NCI-H1694 (cell line): ENCODE data around the gene NEK8.

Experiments used
- DNase-seq: peaks from one replicate; lab custom pipeline; 2025; lab: John Stamatoyannopoulos, UW

Gene NEK8

DNA sequence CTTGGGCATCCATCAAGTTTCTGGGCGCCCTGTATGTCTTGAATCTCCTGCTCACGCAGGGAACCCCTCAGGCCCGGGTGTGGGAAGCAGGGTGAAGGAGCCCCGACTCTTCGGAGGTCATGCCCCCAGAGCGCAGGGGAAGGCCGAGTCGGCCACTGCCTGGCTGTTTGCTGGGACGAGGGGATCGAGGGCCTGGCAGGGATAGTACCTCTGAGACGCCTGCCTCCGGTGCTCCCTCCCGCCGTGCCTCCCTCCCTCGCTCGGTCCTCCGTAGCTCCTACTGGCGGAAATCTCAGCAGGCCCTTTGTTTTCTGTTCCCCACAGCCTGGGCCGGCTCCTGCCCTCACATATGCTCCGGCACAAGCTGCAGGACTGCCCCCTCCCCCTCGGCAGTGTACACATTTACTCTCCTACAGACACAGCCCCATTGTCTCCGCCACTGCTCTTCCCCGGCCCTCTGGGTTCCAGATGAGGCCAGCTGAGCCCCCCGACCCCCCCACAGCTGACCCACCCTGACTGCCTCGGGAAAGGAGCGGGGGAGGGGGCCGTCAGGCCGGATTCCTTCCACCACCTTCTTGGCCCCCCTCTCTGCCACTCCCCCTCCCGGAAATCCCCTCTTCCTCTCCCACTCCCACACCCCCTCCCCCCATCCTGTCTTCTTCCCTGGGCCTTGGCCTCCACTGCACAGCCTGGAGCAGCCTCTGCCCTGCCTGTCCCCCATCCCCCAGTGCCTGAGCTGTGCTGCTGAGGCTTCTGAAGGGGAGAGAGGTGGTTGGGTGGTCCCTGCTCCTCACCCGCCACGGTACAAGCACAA lies 16.6 kb downstream of the NEK8 start:
- no peak for DNase-seq

DNA sequence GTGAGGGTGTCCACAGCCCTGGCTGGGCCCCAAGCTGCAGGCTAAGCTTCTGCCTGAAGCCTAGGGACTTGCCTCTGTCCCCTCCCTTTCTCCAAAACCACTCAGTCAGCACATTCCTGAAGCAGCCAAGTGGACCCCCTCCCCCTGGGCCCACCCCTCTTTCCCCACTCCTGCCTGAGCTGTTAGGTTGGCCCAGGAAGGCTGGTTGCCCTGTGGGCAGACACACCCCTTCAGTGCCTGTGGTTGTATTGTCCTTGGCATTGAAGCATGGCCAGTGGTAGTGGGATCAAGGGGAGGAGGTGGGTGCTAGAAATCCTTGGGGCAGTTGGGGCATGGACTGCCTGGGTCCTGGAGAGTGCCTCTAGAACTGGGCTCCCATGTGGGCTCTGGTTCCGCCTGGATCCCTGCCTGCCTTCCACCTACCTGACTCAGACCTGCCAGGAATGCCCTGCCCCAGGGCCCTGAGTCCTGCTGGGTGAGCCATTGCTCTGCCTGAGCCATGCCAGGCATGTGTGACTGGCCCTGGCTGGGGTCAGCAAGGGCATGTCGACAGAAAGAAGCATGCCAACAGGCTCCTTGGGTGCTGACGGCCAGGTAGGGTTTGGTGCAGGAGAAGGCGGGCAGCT lies 17.3 kb downstream of the NEK8 start:
- no peak for DNase-seq

DNA sequence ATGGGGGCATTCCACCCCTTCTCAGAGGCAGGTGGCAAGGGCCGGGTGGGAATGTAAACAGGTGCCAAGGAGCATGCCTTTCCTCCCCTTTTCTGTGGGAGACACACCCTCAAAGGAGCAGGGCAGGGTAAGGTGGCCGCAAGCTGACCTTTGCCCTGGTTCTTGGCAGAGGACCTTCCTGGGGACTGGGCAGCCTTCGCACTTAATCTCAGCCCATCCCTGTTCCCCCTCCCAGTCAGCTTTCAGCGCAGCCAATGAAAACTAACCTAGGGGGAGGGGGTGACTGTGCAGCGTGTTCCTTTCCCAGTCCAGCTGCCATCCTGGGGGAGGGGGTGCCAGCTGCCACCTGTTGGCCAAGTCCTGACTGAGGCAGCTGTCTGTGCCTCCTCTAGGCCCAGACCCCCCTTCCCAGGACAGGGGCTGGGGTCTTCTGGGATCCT lies 18.0 kb downstream of the NEK8 start:
- peak; percentile 81 for DNase-seq

DNA sequence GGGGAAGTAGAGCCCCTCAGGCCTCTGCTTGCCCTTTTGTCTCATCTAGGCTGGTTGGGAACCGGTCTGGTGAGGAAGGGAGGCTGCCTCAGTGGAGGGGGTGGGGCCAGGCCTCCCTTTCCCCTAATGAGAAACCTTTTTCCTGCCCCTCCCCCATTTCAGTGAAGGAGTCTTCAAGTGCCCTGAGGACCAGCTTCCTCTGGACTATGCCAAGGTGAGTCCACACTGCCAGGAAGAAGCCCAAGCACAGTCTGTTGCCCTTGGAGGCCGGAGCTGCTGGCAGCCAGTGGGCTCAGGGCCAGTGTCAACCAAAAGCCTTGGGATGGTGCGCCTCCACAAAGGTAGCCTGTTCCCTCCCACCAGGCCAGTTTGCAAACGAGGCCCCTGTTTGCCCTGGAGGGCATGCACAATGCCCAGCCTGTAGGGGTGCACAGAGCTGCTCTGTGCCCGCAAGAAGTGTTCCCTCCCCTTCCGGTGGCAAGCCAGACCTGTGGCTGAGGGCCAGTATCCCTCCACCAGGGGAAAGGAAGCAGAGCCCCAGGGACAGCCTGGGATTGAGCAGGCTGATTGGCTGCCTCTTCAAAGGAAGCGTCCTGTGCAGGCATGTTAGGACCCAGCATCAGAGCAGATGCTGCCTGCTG lies 18.6 kb downstream of the NEK8 start:
- peak; percentile 66 for DNase-seq

DNA sequence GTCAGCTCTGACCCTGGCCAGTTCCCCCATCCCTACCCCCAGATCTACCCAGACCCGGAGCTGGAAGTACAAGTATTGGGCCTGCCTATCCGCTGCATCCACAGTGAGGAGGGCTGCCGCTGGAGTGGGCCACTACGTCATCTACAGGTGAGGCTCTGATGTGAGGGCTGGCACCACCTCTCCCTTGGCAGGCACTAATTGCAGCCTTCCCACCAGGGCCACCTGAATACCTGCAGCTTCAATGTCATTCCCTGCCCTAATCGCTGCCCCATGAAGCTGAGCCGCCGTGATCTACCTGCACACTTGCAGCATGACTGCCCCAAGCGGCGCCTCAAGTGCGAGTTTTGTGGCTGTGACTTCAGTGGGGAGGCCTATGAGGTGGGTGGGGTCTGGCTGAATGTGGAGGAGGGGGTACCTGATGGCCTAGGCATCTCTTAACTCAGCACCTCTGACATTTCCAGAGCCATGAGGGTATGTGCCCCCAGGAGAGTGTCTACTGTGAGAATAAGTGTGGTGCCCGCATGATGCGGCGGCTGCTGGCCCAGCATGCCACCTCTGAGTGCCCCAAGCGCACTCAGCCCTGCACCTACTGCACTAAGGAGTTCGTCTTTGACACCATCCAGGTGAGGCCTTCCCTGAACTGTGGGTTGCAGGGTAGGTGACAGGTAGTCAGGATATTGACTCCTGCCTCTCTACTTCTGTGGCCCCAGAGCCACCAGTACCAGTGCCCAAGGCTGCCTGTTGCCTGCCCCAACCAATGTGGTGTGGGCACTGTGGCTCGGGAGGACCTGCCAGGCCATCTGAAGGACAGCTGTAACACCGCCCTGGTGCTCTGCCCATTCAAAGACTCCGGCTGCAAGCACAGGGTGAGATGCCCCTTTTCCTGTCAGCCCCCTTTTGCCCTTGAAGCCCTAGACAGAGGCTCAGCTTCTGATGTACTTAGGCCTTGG lies 19.5 kb downstream of the NEK8 start:
- DNase-seq: no peak

DNA sequence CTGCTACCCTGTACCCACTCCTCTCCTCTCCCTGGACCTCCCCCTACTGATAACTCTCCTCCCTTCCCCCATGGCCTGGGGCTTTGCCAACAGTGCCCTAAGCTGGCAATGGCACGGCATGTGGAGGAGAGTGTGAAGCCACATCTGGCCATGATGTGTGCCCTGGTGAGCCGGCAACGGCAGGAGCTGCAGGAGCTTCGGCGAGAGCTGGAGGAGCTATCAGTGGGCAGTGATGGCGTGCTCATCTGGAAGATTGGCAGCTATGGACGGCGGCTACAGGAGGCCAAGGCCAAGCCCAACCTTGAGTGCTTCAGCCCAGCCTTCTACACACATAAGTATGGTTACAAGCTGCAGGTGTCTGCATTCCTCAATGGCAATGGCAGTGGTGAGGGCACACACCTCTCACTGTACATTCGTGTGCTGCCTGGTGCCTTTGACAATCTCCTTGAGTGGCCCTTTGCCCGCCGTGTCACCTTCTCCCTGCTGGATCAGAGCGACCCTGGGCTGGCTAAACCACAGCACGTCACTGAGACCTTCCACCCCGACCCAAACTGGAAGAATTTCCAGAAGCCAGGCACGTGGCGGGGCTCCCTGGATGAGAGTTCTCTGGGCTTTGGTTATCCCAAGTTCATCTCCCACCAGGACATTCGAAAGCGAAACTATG lies 20.4 kb downstream of the NEK8 start:
- no peak for DNase-seq

DNA sequence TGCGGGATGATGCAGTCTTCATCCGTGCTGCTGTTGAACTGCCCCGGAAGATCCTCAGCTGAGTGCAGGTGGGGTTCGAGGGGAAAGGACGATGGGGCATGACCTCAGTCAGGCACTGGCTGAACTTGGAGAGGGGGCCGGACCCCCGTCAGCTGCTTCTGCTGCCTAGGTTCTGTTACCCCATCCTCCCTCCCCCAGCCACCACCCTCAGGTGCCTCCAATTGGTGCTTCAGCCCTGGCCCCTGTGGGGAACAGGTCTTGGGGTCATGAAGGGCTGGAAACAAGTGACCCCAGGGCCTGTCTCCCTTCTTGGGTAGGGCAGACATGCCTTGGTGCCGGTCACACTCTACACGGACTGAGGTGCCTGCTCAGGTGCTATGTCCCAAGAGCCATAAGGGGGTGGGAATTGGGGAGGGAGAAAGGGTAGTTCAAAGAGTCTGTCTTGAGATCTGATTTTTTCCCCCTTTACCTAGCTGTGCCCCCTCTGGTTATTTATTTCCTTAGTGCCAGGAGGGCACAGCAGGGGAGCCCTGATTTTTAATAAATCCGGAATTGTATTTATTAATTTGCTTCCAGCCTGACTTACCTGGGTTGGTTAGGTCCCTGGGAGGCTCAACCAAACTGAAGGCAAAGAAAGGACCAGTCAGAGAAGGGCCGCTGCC lies 21.1 kb downstream of the NEK8 start:
- DNase-seq: no peak

DNA sequence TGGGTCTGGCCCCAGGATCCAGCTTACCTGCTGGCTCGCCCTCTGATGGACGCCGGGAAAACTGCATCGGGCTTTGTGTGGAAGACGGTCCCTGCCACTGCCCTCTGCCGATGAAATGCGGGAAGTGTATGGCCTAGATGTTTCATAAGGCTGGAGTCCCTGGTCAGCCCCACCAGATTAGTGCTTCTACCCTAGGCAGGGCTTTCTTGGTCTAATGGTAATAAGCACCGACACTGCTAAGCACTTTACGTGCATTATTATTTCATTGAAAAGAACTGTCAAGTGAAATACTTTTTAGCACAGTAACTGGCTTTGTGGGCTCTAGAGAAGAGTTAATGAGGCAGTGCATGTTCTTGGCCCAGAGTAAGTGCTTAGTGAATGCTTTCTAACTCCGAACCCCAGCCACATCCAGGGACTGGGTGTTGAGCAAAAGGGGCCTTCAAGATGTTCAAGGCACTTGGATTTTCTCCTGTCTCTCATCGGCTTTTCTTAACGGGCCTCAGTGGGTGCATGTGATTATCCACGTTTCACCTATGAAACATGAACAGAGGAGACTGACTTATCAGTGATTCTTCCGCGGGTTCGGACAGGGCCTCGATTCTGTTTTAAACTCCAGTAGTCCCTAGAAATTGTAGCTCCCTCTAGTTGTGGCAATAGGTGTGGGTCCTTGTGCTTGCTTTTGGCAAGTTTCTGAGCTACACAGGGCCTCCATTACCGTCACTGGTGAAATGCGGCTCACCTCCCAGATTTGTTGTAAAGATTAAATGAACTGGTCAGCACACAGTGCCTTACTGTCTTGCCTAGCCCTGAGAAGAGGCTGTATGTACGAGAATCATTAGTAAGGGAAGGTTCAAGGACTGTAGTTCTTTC lies 21.8 kb downstream of the NEK8 start:
- DNase-seq: peak; percentile 93

DNA sequence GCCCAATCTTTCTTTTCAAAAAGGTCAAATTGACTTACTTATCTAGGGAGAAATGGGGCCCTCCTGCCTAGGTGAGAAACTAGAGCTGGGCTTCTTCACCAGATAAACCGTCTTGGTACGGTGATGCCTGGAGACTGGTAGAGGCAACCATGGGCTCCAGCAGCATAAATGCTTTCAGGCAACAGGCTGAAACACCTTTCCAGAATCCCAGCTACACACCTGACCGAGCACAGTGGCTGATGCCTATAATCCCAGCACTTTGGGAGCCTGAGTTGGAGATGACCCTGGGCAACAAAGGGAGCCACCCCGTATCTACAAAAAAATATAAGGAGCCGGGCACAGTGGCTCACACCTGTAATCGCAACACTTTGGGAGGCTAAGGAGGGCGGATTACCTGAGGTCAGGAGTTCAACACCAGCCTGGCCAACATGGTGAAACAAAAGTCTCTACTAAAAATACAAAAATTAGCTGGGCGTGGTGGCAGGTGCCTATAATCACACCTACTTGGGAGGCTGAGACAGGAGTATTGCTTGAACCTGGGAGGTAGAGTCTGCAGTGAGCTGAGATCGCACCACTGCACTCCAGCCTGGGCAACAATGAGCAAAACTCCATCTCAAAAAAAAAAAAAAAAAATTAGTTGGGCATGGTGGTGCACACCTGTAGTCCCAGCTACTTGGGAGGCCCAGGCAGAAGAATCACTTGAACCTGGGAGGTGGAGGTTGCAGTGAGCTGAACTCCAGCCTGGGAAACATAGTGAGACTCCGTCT lies 23.2 kb downstream of the NEK8 start:
- DNase-seq: no peak

DNA sequence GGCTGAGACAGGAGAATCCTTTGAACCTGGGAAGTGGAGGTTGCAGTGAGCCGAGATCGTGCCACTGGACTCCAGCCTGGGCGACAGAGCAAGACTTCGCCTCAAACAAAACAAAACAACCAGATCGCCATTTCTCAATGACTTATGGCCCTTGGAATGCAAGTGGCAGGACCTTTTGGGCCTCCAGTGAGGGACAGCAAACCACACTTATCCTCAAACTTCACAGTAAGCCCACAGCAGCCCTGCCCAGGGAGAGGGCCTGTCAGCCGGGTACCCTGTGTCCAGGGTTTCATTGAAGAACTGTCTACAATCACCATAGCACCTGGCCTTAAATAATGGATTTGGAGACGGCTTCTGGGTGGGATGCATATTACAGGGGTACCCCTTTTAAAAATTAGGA lies 26.9 kb downstream of the NEK8 start:
- no peak for DNase-seq

DNA sequence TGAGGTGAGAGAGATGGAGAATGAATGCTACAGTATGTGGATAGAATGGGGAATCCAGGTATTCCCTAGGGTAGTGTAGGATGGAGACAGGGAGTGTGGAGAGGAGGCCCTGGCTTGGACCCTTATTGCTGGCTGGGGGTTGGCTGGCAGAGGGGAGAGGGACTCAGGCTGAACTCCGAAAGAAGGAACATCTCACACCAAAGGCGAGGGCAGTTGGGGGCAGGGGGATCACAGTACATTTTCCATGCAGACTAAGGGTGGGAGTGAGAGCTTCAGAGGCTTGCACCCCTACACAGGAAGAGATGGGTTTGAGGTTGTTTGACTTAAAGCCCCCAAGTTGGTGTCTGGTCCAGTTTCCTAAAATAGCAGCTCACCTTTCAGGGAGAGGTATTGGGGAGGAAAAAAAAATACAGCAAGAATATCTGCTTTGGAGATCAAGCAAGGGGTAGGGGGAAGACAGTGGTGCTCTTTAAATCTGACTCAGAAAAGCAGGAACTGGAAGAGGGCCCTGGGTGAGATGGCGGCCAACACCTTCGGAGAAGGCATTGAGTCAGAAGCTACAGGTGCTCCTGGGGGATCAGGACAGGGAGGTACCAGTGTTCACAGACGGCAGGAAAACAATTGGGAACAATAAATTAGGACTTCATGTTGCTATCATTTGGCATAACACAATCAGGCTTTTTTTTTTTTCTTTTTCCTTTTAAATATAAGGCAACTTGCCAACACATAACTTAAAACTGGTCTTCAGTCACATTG lies 27.6 kb downstream of the NEK8 start:
- DNase-seq: no peak

DNA sequence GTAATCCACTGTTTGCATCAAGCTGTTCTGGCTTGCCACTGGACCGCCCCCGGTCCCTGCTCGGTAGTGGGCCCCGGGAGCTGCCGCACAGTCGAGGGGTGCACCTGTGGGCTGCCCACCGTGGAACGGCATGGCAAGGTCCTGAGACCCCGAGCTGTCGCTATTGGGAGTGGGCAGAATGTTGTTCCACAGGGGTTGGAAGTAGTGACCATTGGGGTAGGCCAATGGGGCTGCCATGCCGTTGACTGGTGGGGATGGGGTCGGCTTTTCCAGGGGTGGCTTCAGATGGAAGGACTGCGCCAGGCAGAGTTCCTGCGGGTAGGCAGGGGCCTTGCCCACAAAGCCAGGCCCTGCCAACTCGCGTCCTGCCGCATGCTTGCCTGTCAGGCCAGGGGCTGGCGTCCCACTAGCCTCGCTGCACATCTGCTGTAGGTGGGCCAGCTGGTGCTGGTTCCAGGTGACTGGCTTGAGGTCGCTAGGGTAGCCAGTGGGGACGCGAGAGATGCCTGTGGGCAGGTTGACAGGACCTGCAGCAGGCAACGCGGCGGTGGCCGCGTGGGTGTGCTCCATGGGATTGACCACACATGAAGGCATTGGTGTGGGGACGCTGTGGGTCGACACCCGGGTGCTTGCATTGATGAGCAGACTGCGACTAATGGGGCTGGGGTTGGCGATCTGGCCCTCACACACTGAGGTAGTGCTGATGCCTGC lies 30.0 kb downstream of the NEK8 start:
- no peak for DNase-seq

DNA sequence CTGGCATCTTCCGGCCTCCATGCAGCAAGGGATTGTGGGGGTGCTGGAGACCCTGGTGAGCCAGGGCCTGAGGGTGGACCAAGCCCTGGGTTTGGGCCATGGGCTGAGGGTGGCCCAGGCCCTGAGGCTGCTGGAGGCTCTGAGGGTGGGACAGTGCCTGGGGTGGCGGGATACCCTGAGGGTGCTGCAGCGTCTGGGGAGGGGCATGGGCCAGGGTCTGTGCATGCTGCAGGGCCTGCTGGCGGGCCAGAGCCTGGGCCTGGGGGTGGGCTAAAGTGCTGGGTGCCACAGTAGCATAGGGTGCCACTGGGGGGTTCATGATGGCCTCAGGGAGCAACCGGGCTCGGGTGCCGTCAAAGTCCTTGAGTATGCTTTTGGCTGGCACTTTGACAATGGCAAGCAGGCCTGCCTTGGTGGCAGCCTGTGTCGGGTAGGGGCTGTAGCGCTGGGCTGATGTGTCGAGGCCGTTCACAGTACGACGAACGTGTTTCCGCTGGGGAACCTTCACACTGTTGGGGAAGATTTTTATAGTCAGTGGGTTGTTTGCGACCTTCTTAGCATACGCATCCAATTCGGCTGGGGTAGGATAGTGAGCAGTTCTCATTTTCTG lies 30.8 kb downstream of the NEK8 start:
- no peak for DNase-seq

DNA sequence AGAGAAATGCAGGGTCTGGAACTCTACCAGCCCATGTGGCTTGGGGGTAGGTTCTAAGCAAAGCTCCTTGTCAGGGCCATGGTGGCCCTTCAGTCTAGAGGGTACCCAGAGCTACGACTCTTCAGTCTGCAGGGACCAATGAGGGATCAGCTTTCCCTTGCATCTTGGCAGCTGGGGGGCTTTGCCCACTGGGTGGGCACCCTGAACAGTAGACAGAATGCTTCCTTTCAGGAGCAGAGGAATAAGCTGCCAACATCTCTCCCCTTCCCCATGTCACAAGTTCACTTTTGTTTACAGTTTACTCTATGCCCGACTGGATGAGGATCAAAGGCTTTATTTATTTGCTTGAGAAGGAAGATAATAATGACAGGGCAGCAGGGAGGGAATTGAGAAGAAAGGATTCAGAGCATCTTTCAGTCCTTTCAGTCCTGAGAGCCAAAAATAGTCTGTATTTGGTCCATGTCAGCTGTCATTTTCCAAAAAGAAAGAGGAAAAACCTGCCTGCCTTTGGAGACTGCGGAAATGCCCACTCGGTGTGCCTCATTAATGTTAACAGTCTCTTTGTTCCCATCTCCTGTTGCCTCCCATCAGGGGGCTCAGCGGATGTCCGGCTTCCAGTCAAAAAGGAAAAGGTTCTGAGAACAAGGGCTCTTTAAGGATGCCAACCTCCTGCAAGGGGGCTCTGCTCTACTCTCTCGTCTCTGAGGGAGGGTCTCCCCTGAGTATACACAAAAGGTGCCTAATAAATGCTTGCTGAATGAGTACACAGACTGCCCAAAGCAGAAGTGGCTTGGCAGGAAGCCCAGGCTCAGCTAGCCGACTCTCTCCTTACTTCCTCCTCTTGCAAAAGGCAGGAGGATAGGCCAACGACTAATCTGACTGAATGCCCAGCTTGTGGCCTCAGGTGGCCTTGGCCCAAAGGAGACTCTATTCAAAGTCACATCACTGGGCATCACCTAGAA lies 32.3 kb downstream of the NEK8 start:
- DNase-seq: no peak

DNA sequence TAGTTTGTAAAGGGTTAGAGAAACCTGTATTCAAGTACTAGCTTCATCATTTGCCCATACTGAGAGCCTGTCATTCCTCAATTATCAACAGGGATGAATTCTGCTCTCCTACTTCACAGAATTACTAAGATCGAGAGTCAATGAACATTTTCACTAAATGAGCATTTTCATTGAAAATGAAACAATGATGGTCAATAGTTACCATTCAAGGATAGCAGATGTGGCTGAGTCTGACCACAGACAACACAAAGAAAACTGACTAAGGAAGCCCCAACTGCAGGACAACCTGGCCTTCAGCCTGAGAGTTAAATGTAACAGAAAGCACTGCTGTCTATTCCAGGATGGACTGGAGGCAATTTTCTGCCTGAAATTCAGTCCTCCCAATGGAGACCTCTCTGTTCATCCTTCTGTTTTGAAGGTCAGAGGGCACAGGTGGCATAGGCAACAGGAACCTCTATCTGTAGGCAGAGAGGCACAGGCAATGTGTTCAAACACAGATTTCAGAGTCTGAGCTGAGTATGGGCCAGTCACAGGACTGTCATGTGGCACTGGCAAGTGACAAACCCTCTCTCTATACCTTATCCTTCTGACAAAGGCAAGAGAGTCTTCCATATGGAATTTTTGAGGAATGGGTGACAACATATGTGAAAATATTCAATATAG lies 34.7 kb downstream of the NEK8 start:
- no peak for DNase-seq
